HG03442 (cell line): ENCODE results near the gene KLHL28.

Experiments
- ATAC-seq: cut with Tn5 transposase; IDR thresholded peaks from one replicate; pipeline ENCODE4 v1.9.1; 2021; ENCODE audit warnings: mild to moderate bottlenecking, moderate library complexity; ENCODE audit not compliant: unreplicated experiment

Gene KLHL28

GRCh38 chr14:44897041-44897844 lies 64.5 kb downstream of the KLHL28 start:
- ATAC-seq, result peak; percentile 91

- no peak for ATAC-seq
Measured at GRCh38 chr14:44896275-44897040, 65.3 kb downstream of the KLHL28 start.

GRCh38 chr14:44895716-44896115 lies 66.0 kb downstream of the KLHL28 start:
- ATAC-seq, result no peak

GRCh38 chr14:44893535-44893934 lies 68.2 kb downstream of the KLHL28 start:
- ATAC-seq, result no peak

GRCh38 chr14:44891726-44892372 lies 69.9 kb downstream of the KLHL28 start:
- peak; percentile 33 for ATAC-seq

GRCh38 chr14:44889595-44890471 lies 71.9 kb downstream of the KLHL28 start:
- no peak for ATAC-seq

GRCh38 chr14:44887596-44887955 lies 74.2 kb downstream of the KLHL28 start:
- no peak for ATAC-seq

- ATAC-seq, result no peak
Measured at GRCh38 chr14:44886860-44887595, 74.7 kb downstream of the KLHL28 start.

GRCh38 chr14:44880791-44881190 lies 81.0 kb downstream of the KLHL28 start:
- no peak for ATAC-seq
